Stimulated activated CD4-positive, alpha-beta T cell treated with anti-CD3 and anti-CD28 coated beads, Interleukin-1b, Interleukin-23, amount 100 ng/mL, for 24 hours (primary cell): Measurements from ENCODE around the gene WDR3.
"Not testable (repeated sequence)": the region's sequence is repeated elsewhere in the genome, so short reads cannot be mapped to it uniquely, and the experiment has no call there.

ENCODE experiments used
- DNase-seq, 4 experiments: peaks; one replicate each; pipeline ENCODE4 v3.0.0-alpha.2; 2020; ENCODE audit warnings: low read depth in 4 of 4, low spot score in 1 of 4

Gene WDR3

DNA sequence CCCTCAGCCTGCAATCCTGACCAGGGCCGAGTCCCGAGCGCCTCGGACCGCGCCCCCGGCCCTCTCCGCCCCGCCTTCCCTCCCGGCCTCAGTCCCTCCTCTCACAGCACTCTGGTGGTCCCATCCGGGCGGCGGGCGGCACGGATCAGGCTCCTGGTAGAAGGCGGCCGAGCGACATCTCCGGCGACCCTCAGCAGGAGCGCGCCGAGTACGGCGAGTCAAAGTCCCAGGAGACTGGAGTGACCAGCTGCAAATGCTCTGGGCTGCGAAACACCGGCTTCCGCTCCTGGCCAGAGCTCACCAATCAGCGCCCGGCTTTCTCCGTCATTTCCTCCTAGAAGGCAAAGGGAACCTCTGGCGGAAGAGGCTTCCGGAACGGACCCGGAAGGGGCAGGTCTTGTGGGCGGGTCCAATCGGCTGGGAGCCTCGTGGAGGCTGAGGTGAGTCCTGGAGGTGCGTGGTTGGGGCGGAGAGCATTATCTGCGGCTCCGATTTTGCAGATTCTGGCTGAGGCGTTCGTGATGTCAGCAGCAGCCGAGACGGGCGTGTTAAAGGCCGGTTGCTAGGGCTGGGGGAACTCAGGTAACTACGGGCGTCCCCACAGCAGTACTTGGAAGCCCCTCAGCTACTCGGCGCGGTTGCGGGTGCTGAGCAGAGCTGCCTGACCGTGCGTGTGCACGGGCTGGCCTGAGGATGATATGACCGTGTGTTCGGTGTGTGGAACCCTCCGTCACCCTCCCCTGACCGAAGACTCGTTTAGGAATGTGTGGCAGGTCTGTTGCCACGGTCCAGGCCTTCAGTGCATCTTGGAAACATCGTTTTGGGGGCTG lies at the start of gene WDR3, which contains the start of gene GDAP2:
Gene WDR3 (plus strand): TSS at position 397 of the 830 bp plus-strand sequence. CDS start 3,581 bp downstream, outside the sequence.
Gene GDAP2 (minus strand): TSS at position 279 of the 830 bp plus-strand sequence. CDS start 9,264 bp downstream, outside the sequence.
- peak; percentile 85 to 92 (median 89) for DNase-seq

DNA sequence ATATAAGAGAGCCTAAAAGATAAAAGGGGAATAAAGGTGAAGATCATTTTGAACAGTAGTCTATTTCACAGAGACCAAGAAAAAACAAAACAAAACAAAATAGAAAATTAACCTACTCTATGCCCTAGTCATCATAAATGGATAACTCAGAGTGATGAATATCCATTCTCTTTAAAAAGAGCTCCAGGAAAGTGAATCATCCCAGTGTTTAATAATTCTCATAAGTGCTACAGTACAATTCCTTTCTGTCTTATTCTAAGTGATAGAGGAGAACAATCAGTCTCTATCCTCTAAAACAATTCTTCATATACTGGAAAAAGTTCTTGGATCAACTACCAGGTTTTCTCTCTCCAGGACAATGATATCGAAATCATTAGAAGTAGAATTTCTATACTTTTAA lies 45.9 kb upstream of the WDR3 start:
- DNase-seq = no peak

DNA sequence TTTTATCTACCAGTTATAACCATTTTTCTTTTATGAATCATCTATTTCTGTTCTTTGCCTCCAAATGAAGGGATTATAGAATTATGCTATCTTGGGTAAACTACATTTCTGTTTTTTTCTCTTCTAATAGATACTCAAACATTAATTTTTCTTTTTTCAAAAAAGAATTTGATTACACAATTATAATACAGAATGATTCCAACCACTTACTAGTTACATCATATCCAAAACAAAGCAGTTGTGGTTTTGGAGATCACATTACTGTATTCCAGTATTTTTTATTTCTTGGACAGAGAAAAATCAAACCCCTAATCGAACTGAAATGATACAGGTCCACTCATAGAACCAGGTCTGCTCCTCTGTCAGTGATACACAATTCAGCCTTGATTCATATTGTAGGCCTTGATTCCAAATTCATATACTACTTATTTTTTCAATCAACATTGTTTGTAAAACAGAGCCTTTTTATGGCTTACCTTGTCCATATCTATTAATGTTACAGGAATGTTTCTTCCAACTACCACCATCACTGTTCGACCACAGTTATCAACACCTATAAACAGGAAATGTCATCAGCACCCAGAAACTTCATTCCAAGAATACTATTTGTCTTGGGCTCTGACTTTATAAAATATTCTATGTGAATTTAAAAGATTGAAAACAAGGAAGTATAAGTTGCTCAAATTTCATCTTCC lies 43.3 kb upstream of the WDR3 start:
- no peak for DNase-seq

DNA sequence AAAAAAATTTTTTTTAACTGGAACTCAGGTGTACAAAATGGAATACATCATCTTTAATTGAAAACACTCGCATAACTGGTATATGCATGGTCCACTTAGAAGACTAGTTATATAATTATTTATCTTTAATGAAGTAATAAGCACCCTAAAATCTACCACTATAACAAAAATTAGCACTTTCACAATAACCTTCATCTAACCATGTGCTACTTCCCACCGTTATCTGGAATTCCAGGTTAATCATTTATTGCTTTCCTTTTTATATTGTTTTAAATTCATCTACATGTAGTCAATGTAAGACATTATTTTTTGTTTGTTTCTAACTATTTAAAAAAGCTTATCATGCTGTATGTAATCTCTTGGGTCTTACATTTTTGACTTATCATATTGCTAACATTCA lies 39.1 kb upstream of the WDR3 start:
- no peak for DNase-seq

DNA sequence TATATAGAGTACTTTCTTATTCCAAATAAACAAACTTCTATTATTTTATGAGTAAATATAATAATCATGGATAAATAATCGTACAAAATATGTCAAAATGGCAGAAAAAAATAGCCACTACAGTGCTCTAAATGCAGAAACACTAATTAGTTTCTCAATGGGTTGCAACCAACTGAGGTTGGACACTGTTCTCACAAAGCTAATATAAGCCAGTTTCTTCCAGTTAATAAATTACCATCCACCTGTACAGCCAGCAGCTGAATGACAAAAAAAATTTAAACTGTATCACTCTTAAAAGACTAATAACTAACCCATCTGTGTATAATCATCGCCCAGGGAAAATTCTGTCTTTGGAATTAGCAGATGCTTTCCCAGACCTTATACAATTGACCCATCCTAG lies 37.0 kb upstream of the WDR3 start:
- no peak for DNase-seq

DNA sequence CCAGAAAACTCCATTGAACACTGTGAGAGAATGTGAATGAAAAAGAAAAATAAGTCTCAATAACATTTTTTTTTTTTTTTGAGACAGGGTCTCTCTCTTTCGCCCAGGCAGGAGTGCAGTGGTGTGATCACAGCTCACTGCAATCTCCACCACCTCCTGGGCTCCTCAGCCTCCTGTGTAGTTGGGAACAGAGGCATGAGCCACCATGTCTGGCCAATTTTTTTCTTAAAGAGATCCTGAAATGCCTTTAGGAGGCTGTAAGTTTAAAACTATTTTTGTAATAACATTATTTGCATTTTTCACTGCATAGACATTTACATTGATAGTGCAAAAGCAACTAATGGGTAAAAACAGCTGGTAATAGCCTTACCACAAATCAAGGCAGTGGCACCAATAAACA lies 35.5 kb upstream of the WDR3 start:
- no peak for DNase-seq

DNA sequence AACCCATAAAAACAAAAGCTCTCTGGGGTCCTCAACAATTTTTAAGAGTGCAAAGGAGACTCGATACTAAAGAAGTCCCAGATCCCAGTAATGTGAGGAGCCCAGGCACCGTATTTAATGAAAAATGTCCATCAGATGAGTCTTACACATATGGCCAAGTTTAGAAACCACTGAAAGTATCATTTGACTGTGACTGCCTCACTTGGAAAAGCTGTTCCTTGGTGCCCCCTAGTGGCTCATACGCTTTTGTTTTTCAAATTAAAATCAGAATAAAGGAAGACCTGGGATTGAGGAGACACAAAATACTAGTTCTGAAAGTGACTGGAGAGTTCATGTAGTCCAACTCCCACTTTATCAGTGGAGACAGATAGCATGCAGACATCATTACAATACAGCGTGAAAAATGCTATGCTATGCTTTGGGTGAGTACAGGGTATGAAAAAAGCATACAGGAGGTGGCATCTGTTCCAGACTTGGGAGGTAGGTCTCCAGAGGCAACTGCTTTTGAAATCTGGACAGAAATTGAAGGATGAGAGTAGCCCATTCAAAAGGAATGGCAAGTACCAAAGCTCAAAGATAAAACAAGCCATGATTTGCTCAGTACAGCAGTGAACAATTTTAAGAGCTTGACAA lies 33.9 kb upstream of the WDR3 start:
- DNase-seq = peak; percentile 21 to 49 (median 43)

DNA sequence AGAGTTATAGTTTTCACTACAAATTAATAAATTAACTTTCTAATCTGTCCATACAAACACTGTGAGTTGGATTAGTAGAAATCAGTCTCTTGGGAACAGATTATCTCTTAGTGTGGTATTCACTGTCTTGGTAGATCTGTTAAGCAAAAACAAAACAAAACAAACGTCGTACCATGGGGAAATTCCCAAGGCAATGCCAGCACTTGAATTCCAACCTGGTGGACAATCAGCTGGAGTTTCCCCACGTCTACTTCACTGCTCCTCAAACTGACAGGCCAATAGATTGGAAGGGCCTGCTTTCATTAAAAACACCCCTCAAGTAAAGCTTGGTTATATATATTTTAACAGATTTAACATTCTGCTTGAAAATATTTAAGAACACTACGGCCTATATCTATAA lies 32.0 kb upstream of the WDR3 start:
- DNase-seq = no peak

DNA sequence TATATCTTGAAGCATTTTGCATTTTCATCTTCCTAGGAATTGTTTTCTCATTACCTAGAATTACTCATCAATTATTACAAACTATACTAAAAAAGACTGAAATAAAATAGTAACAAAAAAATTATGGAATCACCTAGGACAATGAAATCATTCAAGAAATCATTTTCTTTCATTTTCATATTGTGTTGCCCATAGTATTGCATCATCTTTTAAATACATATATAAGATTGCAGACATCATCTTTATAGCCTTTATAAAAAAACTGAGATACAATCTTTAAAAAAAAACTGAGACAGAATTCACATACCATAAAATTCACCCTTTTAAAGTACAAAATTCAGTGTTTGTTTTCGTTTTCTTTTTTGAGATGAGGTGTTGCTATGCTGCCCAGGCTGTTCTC lies 29.7 kb upstream of the WDR3 start:
- no peak for DNase-seq

DNA sequence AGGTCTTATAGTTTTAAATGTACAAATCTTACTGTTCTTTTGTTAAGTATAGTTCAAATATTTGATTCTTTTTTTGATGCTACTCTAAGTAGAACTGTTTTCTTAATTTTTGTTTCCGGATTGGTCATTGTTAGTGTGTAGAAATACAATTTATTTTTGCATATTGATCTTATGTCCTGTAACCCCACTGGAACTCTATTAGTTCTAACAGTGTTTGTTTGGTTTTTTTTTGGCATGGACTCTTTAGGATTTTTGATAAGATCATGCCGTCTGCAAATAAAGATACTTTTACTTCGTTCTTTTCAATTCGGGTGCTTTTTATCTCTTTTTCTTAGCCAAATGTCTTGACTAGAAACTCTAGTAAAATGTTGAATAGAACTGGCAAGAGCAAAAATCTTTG lies 26.6 kb upstream of the WDR3 start:
- no peak for DNase-seq

DNA sequence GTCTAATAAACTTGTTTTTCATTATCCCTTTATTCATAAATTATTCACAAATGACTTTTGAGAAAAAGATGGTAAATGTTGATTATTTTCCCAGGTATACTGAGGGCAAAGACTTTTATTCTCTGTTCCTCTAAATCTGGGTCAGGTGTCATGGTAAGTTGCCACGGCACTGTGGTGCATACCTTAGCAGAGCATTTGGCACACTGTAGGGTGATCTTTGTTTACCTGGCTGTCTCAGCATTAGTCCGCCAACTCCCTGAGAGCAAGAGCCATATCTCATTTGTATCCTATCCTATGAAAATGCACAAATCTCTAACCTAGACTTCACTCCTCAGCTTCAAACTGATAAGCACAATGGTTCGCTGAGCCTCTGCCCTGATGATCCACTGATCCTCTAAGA lies 25.1 kb upstream of the WDR3 start:
- no peak for DNase-seq

DNA sequence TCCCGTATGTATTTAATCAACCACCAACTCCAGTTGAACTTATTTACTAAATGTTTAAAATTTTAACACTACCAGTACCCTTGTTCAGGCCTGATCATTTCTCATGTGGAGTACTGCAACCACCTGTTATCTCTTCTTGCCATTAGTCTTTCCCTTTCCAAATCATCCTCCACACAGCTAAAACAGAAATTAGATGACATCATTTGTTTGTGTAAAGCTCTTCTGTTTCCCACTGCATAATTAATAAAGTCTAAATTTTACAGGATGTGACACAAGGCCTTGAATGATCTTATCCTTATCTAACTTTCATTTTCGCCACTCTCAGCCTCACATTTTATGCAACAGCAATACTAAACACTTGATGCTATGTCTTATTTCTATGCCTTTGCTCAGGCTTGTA lies 24.5 kb upstream of the WDR3 start:
- DNase-seq = no peak

DNA sequence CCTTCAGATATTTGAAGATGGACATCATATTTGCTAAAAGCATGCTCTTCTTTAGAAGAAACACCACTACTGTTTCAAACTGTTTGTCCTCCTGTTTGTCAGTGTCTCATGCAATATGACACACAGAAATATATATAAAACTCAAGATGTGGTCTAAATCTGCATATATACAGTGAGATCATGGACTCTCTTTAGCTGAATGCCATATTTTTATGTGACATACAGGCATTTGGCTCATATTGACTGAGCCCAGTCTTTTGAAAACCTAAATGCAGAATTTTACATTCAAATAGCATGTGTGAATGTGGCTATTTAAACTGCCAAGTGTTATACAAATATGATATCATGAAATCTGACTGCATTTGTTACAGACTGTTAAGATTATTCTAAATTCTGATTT lies 18.5 kb upstream of the WDR3 start:
- no peak for DNase-seq

DNA sequence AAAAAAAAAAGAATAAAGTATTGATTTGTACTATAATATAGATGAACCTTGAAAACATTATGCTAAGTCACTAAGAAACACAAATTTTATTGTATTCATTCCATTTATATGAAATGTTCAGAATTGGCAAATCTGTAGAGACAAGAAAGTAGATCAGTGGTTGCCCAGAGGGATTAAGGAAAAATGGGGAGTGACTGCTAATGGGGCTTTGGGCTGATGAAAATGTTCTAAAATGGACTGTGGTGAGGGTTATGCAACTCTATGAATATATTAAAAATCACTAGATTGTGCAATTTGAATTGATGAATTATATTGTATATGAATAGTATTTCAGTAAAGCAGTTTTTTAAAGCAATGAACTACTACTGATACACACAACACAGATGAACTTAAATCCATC lies 10.2 kb upstream of the WDR3 start:
- DNase-seq = no peak

DNA sequence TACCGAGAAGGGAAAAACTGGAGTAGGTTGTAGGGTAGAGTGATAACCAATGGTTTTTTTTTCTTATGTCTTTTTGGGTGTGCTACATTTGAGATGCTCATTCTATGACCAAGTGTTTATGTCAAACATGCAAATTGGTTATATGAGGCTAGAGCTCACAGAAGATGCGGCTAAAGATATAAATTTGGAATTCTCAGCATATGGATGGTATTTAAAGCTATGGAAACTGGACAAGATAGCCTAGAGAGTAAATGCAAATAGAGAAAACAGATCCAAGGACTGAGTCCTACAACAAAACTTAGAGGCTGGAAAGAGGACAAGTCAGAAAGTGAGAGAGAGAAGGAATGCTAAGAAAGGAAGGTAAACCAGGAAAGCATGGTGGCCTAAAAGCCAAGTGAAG lies 7.5 kb upstream of the WDR3 start:
- no peak for DNase-seq

DNA sequence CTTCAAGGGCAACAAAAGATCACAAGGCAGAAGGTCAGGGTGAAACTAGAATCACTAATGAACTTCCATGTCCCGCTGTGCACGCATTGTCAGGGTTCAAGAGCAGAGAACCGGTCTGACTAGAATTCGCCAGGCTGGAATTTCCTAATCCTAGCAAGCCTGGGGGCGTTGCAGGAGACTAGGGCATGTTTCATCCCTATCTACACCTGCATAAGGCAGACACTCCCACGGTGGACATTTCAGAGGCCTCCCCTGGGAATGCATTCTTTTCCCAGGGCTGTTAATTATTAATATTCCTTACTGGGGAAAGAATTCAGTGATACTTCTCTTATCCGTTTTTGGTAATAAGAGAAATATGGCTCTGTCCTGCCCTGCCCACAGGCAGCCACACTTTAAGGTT lies 6.8 kb upstream of the WDR3 start:
- DNase-seq = not testable (repeated sequence)

DNA sequence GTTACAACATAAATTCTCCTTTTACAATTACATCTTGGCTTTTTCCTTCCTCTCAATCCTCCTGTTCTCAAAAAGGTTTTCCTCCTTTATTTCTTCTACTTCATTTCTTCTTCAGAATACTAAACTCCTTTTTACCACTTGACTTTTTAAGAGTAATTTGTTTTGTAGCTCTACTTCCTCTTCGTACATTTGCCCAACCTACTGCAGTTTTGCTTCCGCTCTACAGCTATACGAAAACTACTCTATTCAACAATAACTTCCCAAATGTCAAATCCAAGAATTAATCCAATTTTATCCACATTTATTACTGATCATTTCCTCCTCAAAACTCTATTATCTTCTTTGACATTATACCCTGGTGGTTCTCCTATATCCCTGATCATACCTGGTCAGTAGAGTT lies 3.6 kb upstream of the WDR3 start:
- DNase-seq = no peak

DNA sequence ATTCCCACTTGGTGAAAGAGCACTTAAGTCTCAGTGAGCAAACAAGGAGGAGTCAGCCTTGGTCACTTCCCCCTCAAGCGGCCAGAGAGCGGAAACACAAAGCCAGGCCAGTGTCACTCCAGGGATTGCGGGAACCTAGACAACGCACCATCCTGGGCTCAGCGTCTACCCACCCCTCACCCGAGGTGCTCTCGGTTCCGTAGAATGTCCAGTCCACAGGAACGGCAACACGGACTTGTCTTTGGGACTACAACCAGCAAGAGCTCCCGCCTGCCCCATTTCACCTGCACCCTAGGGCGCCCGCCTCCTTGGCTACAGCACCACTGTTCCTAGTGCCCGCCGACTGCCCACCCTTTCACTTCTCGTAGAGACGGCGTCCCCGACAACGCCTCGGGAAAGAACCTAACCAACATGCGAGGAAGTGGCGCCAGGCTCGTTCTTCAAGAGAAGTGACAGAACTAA lies 627 bp upstream of the WDR3 start:
- DNase-seq = peak in 2 of 4 experiments; percentile 2 to 8

DNA sequence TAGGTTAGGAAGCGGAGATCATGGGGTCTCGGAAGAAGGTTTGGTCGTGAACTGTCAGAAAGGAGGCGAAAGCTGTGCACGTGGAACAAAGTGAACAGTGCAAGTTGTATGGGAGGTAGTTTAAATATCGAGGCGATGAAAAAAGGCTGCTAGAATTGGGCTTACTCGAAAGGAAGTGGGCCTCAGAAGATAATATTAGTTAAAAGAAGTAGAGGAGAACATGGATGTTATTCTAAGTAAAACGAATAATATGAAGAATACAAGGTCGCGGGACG lies 571 bp downstream of the WDR3 start:
- peak in 1 of 4 experiments; percentile 0 for DNase-seq

DNA sequence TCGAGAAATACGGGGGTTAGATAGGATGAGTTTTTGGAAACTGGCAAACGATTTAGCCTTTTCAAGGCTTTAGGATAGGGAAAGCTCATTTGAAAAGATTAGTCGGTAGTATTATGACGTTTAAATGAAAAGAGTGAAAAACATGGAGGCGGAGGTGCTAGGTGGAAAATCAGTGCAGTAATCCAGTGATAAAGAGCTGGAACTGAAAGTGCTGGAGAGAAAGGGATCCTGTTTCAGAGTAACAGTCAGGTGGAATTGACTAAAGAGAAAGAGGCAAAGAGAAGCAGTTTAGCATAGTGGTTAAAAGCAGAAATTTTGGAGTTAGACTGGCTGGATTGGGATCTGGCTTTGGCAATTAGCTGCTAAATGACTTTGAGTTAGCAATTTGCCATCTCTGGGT lies 945 bp downstream of the WDR3 start:
- no peak for DNase-seq

DNA sequence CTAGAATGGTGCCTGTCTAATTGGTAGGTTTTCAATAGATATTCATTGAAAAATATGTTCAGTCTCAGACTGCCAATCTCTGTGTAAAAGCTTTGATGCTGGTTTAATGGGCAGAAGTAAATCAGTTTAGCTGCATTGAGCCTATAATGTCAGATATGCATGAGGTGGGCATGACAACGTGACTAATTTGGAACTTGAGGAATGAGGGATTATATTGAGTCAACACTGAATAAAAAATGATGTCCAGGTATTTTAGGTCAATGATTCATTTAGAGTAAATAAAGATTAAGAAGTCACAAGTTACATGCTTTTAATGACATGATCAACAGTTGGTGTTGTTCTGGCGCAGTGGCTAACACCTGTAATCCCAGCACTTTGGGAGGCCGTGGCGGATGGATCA lies 3.0 kb downstream of the WDR3 start:
- no peak for DNase-seq

DNA sequence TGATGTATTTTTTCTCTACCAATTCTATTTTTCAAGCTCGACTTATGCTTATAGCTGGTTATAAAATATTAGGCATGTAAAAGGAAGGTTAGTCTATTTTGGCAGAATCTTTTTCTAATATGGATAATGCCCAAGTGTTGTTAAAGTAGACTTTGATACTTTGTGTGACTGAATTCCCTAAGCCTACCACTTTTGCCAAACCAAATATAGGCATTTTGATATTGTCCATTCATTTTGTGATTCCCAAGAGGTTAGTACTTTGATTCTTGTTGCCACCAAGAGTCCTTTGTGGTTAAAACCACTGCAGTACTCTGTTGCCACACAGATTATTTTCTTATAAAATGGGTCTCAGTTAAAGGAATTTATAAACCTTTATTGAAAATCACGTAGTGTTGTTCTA lies 4.2 kb downstream of the WDR3 start:
- DNase-seq = no peak
